G401.6 (cell line): ENCODE measurements around the gene CABP7.

Experiments
- FAIRE-seq: peaks from 2 replicates; lab custom pipeline; 2012; peaks lifted over from hg19 to GRCh38; lab: Jason Lieb, UNC

CABP7 gene

GRCh38 chr22:29719899-29720645, at the start of gene CABP7:
TSS of gene CABP7 (plus strand) at chr22:29720003. CDS start at chr22:29720425, 422 bp downstream.
- FAIRE-seq, result no peak

- no peak for FAIRE-seq
Observed at GRCh38 chr22:29670626-29671025, 49.2 kb upstream of the CABP7 start.

- no peak for FAIRE-seq
Observed at GRCh38 chr22:29673361-29674066, 46.3 kb upstream of the CABP7 start.

- FAIRE-seq, result no peak
Observed at GRCh38 chr22:29674121-29674520, 45.7 kb upstream of the CABP7 start.

GRCh38 chr22:29679316-29679715, 40.5 kb upstream of the CABP7 start:
- FAIRE-seq, result no peak

GRCh38 chr22:29683536-29683935, 36.3 kb upstream of the CABP7 start:
- FAIRE-seq, result no peak

- FAIRE-seq, result no peak
Observed at GRCh38 chr22:29684244-29684643, 35.6 kb upstream of the CABP7 start.

- FAIRE-seq, result no peak
Observed at GRCh38 chr22:29689206-29689879, 30.5 kb upstream of the CABP7 start.

- FAIRE-seq, result peak; percentile 3
Observed at GRCh38 chr22:29689880-29690213, 30.0 kb upstream of the CABP7 start.

GRCh38 chr22:29690476-29690875, 29.3 kb upstream of the CABP7 start:
- FAIRE-seq, result no peak

- no peak for FAIRE-seq
Observed at GRCh38 chr22:29691636-29692326, 28.0 kb upstream of the CABP7 start.

- no peak for FAIRE-seq
Observed at GRCh38 chr22:29692327-29692640, 27.5 kb upstream of the CABP7 start.

- no peak for FAIRE-seq
Observed at GRCh38 chr22:29693161-29693560, 26.6 kb upstream of the CABP7 start.

- FAIRE-seq, result no peak
Observed at GRCh38 chr22:29693671-29694070, 26.1 kb upstream of the CABP7 start.

- no peak for FAIRE-seq
Observed at GRCh38 chr22:29695129-29695926, 24.5 kb upstream of the CABP7 start.

- no peak for FAIRE-seq
Observed at GRCh38 chr22:29697853-29698598, 21.8 kb upstream of the CABP7 start.

- peak; percentile 19 for FAIRE-seq
Observed at GRCh38 chr22:29700206-29700899, 19.4 kb upstream of the CABP7 start.

GRCh38 chr22:29700900-29701154, 19.0 kb upstream of the CABP7 start:
- FAIRE-seq, result no peak

GRCh38 chr22:29701155-29701999, 18.4 kb upstream of the CABP7 start:
- FAIRE-seq, result peak; percentile 96
